Omental fat pad (tissue), 4 donors: ENCODE measurements around the gene SEPTIN5. TPM values are rescaled to one million over a fixed set of nuclear protein-coding genes. Genes with fewer than 3 reads are reported as not detected.

Experiments
- ATAC-seq: fragments of 150-250 bp; one replicate; pipeline ENCODE4 v1.9.1; 2016; ENCODE audit warnings: mild to moderate bottlenecking, moderate library complexity; ENCODE audit not compliant: low FRiP score
- DNase-seq: peaks from one replicate; pipeline ENCODE4 v3.0.0-alpha.2; 2019; ENCODE audit warnings: low spot score
- CTCF ChIP-seq, 3 donors: fragments of 450-650 bp; IDR thresholded peaks; one replicate each; pipeline ENCODE4 v1.5.1; 2016 to 2017; ENCODE audit warnings: antibody characterized with exemption in 3 of 3, mild to moderate bottlenecking in 3 of 3, moderate library complexity in 2 of 3
- total RNA-seq, 4 donors: library from RNA; depleted of rRNA; stranded (reverse); fragments of >200 nt; gene quantifications; one replicate each; pipeline ENCODE4 v1.1.0, GENCODE V29; 2016

Gene SEPTIN5
- total RNA-seq, 4 donors from 2014 or later = 3.7 to 19.1 (median 5.9) TPM

GRCh38 chr22:19719050-19719482 is 4.8 kb downstream of the SEPTIN5 start:
- no peak for TF ChIP-seq CTCF (IDR thresholded peaks at IDR 0.05)
- ATAC-seq = no peak
- DNase-seq = no peak

DNA sequence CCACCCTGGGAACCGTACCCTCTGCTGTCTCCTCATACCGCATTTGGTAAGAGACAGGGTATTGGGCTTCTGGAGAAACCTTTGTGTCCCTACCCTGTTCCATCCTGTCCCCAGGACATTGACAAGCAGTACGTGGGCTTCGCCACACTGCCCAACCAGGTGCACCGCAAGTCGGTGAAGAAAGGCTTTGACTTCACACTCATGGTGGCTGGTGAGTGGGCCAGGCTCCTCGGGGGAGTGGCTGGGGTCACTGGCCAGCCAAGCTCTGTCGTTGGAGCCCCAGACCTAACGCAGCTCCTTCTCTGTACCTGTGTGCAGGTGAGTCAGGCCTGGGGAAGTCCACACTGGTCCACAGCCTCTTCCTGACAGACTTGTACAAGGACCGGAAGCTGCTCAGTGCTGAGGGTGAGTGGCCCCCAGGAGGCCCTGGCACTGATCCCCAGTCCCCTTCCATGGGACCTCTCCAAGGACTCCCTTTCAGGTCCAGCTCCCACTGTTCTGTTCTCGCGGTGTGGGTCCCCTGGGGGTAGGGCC is 5.3 kb downstream of the SEPTIN5 start:
- no peak for TF ChIP-seq CTCF (IDR thresholded peaks at IDR 0.05)
- ATAC-seq = no peak
- no peak for DNase-seq

DNA sequence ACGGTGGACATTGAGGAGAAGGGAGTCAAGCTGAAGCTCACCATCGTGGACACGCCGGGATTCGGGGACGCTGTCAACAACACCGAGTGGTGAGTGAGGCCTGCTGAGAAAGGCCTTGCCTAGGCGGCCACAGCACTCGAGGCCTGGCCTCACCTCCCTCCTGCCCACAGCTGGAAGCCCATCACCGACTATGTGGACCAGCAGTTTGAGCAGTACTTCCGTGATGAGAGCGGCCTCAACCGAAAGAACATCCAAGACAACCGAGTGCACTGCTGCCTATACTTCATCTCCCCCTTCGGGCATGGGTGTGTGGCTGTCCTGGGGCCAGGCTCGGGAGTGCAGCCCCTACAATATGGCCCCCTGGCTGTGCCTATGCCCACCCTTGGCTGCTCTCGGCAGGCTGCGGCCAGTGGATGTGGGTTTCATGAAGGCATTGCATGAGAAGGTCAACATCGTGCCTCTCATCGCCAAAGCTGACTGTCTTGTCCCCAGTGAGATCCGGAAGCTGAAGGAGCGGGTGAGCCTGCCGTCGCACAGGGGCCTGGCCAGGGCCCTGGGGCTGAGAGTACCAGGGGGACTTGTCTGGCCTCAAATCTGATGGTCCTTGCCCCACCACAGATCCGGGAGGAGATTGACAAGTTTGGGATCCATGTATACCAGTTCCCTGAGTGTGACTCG is 6.0 kb downstream of the SEPTIN5 start:
- no peak for TF ChIP-seq CTCF (IDR thresholded peaks at IDR 0.05)
- DNase-seq = no peak
- ATAC-seq = no peak

- no peak for ATAC-seq
- DNase-seq = no peak
- no peak for TF ChIP-seq CTCF (IDR thresholded peaks at IDR 0.05)
Observed at GRCh38 chr22:19720999-19721329, 6.7 kb downstream of the SEPTIN5 start.

DNA sequence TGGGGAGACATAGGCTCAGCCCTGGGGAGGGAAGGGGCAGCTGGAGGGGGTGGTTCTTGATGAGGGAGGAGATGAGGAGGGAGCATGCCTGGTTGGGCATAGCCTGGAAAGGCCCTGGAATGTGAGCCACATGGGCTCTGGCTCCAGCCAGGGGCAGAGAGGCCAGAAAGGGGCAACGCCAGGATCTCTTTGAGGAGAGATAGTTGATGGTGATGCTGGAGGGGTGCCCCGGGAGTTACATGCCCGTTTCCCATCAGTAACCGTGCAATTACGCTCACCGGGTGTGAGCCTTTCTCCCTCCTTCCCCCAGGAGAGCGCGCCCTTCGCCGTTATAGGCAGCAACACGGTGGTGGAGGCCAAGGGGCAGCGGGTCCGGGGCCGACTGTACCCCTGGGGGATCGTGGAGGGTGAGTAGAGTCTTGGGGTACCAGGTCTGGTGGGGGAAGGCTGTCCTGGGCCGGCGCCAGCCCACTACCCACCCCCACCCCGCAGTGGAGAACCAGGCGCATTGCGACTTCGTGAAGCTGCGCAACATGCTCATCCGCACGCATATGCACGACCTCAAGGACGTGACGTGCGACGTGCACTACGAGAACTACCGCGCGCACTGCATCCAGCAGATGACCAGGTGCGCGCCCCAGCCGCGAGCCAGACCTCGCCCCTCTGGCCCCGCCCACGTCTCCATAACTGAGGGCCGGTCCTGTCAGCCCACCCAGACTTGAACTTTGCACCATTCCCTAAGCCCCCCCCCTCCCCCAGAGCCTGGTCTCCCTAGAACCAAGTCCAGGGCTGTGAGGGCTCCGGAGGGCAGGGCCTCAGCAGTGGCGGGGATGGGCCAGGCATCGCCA is 7.3 kb downstream of the SEPTIN5 start:
- DNase-seq = no peak
- TF ChIP-seq CTCF (IDR thresholded peaks at IDR 0.05) = no peak
- no peak for ATAC-seq

DNA sequence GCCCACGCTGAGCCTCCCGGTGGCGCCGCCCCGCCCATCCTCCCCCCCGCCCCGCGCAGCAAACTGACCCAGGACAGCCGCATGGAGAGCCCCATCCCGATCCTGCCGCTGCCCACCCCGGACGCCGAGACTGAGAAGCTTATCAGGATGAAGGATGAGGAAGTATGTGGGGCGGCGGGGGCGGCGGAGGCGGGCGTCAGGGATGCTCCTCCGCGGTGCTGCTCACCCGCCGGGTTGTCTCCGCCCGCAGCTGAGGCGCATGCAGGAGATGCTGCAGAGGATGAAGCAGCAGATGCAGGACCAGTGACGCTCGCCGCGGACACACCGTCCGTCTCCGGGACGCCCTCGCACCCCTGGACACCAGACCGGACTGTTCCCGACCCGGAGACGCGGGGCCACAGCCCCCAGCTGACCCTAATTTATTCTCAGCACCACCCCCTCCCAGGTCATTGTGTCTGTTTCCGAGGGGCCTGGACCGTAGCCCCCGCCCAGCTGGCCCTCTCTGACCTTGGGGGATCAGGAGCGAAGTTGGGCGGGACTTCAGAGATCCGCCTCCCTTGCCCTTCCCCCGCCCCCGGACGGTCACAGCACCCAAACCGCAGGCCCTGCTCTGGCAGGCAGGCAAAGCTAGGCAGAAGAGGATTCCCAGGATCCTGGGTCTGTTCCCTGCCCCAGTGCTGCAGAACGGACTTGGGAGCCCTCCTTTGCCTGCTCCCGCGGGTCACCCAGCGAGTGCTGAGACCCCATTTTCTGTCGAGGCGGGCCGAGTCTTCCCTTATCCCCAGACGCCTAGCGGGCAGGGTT is 8.1 kb downstream of the SEPTIN5 start:
- TF ChIP-seq CTCF (IDR thresholded peaks at IDR 0.05) = no peak
- ATAC-seq (no peak), DNase-seq (no peak)
